22Rv1 (cell line): ENCODE data around the gene UCK2.

ENCODE experiments used
- H3K27ac ChIP-seq: fragments of 450-650 bp; 2 replicates; pipeline ENCODE4 v1.5.1; 2017
- ZFX ChIP-seq: fragments of 450-650 bp; IDR thresholded peaks from 2 replicates; pipeline ENCODE4 v1.6.1; 2017; ENCODE audit warnings: antibody characterized with exemption, borderline replicate concordance
- TF ChIP-seq, protein P1 (sequence below): fragments of 450-650 bp; IDR thresholded peaks from 2 replicates; pipeline ENCODE4 v1.5.1; 2017; ENCODE audit warnings: mild to moderate bottlenecking

The UCK2 gene

DNA sequence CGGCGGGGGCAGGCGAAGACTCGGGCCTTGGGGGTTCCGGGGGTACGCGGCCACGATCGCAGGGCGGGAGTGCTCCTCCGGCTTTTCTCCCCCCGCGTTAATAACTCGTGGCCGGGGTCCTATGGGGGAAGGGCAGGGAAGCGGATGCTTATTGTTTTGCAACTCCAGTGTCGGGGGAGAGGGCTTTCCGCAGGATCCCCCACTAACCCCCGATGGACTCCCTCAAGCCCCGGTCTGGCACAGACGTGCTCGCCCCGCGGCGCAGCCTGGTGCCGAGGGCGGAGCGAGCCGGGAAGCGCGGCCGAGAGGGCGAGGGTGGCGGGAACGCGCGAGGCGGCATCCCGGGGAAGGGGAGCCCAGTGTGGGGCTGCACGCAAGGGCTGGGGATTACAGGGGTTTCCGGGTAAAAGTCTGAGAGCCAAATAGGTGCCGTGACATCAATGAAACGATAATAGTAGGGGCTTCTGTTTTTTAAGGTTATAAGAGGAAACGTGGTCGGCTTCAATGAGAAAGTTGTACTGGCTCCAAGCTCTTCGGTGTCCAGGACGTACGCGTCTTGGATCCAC, 772 bp downstream of the UCK2 start:
- no peak for TF ChIP-seq ZFX
- TF ChIP-seq, protein P1, sequence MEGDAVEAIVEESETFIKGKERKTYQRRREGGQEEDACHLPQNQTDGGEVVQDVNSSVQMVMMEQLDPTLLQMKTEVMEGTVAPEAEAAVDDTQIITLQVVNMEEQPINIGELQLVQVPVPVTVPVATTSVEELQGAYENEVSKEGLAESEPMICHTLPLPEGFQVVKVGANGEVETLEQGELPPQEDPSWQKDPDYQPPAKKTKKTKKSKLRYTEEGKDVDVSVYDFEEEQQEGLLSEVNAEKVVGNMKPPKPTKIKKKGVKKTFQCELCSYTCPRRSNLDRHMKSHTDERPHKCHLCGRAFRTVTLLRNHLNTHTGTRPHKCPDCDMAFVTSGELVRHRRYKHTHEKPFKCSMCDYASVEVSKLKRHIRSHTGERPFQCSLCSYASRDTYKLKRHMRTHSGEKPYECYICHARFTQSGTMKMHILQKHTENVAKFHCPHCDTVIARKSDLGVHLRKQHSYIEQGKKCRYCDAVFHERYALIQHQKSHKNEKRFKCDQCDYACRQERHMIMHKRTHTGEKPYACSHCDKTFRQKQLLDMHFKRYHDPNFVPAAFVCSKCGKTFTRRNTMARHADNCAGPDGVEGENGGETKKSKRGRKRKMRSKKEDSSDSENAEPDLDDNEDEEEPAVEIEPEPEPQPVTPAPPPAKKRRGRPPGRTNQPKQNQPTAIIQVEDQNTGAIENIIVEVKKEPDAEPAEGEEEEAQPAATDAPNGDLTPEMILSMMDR = peak; percentile 2; the same call in 1 of the 2 replicates
- peak overlapping the region; percentile 95 for H3K27ac ChIP-seq

DNA sequence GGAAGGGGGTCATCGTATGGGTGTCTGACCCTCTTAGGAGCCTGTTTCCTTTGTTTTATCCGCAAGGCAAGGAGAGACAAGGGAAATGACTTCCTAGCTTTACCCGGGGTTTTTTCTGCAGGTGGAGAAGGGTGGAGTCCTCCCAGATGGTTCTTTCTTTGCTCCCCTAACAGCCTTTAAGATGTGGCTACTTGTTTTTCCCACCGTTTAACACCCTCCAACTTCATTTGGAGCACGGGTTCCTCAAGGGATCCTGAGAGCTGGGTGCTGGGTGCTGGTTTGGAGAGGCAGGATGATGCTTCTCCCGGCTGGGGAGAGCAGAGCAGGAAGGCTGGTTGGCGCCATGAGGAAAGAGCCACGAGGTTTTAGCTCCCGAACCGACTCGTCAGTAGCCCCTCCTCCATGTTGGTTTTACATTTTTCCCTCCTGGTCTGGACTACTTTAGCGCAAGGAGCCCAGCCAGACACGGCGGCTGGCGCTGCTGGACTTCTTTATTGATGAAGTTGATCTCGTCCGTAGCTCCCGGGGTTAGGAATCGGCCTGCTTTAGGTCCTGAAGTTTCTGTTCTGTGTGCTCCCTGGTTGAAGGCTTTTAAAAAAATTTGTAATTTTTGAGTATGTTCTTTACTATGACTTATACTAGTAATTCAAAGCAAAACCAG, 1.4 kb downstream of the UCK2 start:
- no peak for TF ChIP-seq ZFX
- TF ChIP-seq, protein P1 = no peak
- peak overlapping the region; percentile 95 for H3K27ac ChIP-seq

DNA sequence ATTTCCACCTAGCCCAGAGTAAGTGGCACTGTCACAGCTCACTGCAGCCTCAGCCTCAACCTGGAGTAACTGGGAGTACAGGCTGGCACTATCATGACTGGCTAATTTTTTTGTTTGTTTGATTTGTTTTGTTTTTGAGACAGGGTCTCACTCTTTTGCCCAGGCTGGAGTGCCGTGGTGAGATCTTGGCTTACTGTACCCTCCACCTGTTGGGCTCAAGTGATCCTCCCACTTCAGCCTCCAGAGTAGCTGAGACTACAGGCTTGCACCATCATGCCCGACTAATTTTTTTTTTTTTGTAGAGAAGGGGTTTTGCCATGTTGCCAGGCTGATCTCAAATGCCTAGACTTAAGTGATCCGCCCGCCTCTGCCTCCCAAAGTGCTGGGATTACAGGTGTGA, 2.5 kb downstream of the UCK2 start:
- peak overlapping the region; percentile 95 for H3K27ac ChIP-seq
- no peak for TF ChIP-seq ZFX
- TF ChIP-seq, protein P1 = no peak

DNA sequence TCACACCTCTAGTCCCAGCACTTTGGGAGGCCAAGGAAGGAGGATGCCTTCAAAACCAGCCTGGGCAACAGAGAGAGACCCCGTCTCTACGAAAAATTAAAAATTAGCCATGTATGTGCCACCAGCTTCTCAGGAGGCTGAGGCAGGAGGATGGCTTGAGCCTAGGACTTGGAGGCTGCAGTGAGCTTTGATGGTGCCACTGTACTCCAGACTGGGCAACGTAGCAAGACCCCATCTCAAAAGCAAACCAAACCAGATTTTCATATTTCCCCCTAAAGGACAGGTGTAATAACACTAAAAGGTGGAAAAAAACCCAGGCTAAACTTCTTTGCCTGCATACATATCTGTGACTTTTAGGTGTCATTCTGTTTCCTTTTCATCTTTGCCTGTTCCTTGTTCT, 3.7 kb downstream of the UCK2 start:
- no peak overlapping the region for H3K27ac ChIP-seq
- TF ChIP-seq, protein P1 = no peak
- no peak for TF ChIP-seq ZFX

DNA sequence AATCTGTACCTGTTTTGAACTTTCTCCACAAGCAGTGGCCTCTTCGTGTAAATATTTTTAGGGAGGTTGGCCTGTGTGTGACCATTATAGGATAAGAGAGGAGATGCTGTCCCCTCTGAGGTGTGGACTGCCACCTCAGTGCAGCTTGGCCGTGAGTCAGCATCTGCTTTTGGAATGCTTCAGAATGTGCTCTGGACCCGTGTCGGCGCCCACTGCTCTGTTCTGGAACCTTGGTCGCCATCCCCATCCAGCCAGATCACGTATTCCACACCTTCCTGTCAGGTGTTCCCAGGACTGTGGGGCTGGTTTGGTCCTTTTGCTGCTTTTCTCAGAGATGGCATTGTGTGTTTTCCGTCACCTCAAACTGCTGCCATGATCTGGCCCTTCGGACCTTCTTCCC, 5.5 kb downstream of the UCK2 start:
- TF ChIP-seq, protein P1 = no peak
- no peak for TF ChIP-seq ZFX
- H3K27ac ChIP-seq = no peak overlapping the region

DNA sequence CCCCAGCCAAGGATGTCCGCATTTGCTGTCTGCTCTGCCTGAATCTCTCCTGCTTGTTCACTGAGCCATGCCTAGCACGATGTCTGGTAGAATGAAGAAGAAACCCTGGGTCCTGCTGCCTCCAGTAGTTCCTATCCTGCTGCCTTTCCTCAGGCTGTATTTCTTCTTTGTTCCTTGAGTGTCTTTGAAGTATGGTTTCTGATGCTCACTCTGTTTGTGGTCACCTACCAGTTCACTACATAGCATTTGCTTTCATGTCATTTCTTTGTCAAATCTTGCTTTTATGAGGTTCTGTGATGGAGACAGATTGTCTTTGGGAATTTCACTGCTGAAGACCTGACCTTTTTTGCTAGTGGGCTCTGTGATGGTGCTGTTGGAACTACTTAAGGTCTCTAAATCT, 5.9 kb downstream of the UCK2 start:
- TF ChIP-seq ZFX = no peak
- TF ChIP-seq, protein P1 = no peak
- no peak overlapping the region for H3K27ac ChIP-seq

DNA sequence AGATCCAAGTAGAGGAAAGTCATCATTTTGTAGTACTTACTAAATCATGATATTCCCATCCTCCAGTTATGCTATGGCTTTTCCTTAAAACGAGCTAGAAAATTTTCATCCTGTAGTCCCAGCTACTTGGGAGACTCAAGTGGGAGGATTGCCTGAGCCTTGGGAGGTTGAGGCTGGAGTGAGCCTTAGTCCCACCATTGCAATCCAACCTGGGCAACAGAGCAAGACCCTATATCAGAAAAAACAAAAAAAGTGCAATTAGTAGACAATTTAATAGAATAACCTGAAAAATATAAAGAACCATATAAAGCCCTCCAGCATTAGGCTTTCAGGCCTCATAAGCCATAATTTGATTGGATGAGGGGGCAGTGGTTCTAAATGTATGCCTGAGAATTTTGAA, 6.8 kb downstream of the UCK2 start:
- no peak overlapping the region for H3K27ac ChIP-seq

More for the DNA sequence above, 6.8 kb downstream of the UCK2 start:
- TF ChIP-seq, protein P1 = no peak
- TF ChIP-seq ZFX = no peak
